Activated T-helper 1 cell treated with anti-CD3 and anti-CD28 coated beads, Interleukin-12 subunit alpha, Interleukin-12 subunit beta, Interleukin-2, Interleukin-4 antibody, amounts not matched to agents 30 ng/mL and 10 ng/mL and 1 ng/mL, durations not matched to agents 14 hours and 24 hours and 36 hours (primary cell): ENCODE measurements around the gene DENND6A. TPM values are rescaled to one million over a fixed set of nuclear protein-coding genes. Genes with fewer than 3 reads are reported as not detected.

ENCODE experiments used
- DNase-seq: peaks from one replicate; pipeline ENCODE4 v3.0.0; 2021; ENCODE audit warnings: low spot score
- H3K27ac Mint-ChIP-seq: one replicate; pipeline ENCODE4 v1.8.0; 2021; ENCODE audit warnings: mild to moderate bottlenecking, mixed read lengths
- H3K27me3 Mint-ChIP-seq: one replicate; pipeline ENCODE4 v1.8.0; 2022; ENCODE audit warnings: mild to moderate bottlenecking, moderate library complexity, mixed read lengths; ENCODE audit not compliant: insufficient read depth
- H3K36me3 Mint-ChIP-seq: one replicate; pipeline ENCODE4 v1.8.0; 2021; ENCODE audit warnings: low read depth, mixed read lengths
- H3K4me1 Mint-ChIP-seq: one replicate; pipeline ENCODE4 v1.8.0; 2021; ENCODE audit warnings: low read depth, mixed read lengths
- H3K4me3 Mint-ChIP-seq: one replicate; pipeline ENCODE4 v1.8.0; 2021; ENCODE audit warnings: mild to moderate bottlenecking, moderate library complexity, mixed read lengths
- H3K9me3 Mint-ChIP-seq: one replicate; pipeline ENCODE4 v1.8.0; 2021; ENCODE audit warnings: mixed read lengths
- intact Hi-C: fragments of 100-400 bp; cut with micrococcal nuclease; formaldehyde crosslinking; loops from one replicate; pipeline ENCODE4 v1.15.1; 2024
- total RNA-seq: library from RNA; stranded (reverse); gene quantifications from 2 replicates; pipeline ENCODE4 v1.2.3, GENCODE V29; 2022

Gene DENND6A
- total RNA-seq, 1 donor from 2014 or later = 23.6 TPM

DNA sequence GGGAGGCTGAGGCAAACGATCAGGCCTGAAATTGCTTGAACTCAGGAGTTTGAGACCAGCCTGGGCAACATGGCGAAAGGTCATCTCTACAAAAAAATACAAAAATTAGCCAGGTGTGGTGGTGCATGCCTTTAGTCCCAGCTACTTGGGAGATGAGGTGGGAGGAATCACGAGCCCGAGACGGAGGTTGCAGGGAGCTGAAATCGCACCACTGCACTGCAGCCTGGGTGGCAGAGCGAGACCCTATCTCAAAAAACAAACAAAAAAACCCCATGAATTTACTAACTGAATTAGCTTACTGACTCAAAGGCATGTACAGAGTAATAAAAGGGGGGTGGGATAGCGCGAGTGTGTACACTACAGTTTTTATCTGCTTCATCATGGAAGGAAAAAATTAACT, 115.1 kb downstream of the DENND6A start:
- H3K9me3 Mint-ChIP-seq = no peaks in the 10 kb centered on the region
- peaks cover 40% of the 10 kb centered on the region for H3K36me3 Mint-ChIP-seq
- H3K4me3 Mint-ChIP-seq = no peak overlapping the region
- H3K27me3 Mint-ChIP-seq = no peaks in the 10 kb centered on the region
- H3K27ac Mint-ChIP-seq = no peak overlapping the region
- no peak for DNase-seq
- no peaks in the 10 kb centered on the region for H3K4me1 Mint-ChIP-seq
- intact Hi-C loops = no loop called here

DNA sequence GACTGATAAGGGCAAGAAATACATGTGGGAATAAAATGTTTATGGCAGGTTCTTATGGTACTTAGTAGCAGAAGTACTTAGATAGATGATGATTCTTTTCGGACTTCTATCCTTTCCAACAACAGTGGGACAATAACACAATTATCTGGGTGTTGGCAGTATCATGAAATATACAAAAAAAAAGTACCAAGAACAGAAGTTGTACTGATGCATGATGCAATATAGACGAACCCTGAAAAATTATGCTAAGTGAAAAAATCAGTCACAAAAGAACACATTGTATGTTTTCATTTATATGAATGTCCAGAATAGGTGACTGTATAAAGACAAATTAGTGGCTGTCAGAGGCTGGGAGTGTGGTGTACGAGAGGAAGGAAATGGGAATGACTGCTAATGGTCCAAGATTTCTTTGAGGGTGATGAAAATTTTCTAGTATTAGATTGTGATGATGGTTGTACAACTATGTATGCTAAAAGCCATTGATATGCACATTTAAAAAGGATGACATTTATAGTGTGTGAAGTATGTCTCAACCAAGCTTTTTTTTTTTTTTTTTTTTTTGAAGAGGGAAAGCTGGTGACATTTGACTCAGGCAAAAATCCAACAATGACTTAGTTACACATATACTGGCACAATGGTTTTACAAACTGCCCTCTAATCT, 116.8 kb downstream of the DENND6A start:
- H3K27me3 Mint-ChIP-seq = no peaks in the 10 kb centered on the region
- no peaks in the 10 kb centered on the region for H3K9me3 Mint-ChIP-seq
- H3K4me1 Mint-ChIP-seq = no peaks in the 10 kb centered on the region
- no peak overlapping the region for H3K4me3 Mint-ChIP-seq
- DNase-seq = no peak
- H3K27ac Mint-ChIP-seq = no peak overlapping the region
- intact Hi-C loops = no loop called here
- peaks cover 45% of the 10 kb centered on the region for H3K36me3 Mint-ChIP-seq

Other genes starting within 250 kb of the DENND6A start
- gene DNAH12, start 148.7 kb downstream of the DENND6A start, total RNA-seq = 0.17 TPM in 1 of 2 replicates, not detected in the other
- 34.7 and 34.9 TPM in 2 replicates for gene PDE12, start 136.8 kb downstream of the DENND6A start, total RNA-seq
- gene ARF4, start 95.7 kb downstream of the DENND6A start, total RNA-seq = 93.2 and 97.0 TPM in 2 replicates
- 60.3 and 64.0 TPM in 2 replicates for gene SLMAP, start 63.2 kb upstream of the DENND6A start, total RNA-seq